Smooth muscle cell (in vitro differentiated cells): ENCODE results near the gene ZNF684. TPM values are rescaled to one million over a fixed set of nuclear protein-coding genes. Genes with fewer than 3 reads are reported as not detected.
"Not testable (repeated sequence)": the region's sequence is repeated elsewhere in the genome, so short reads cannot be mapped to it uniquely, and the experiment has no call there.

Source experiments
- DNase-seq: peaks from one replicate; lab custom pipeline; 2025; ENCODE audit not compliant: unreplicated experiment; lab: John Stamatoyannopoulos, UW
- H2AFZ ChIP-seq: fragments of 200-600 bp; sonication (generic); 2 replicates; pipeline ENCODE4 v1.6.0; 2016; ENCODE audit warnings: antibody characterized with exemption, low read depth, mild to moderate bottlenecking
- H3F3A ChIP-seq: fragments of 200-600 bp; sonication (generic); 2 replicates; pipeline ENCODE4 v1.6.0; 2017; ENCODE audit warnings: antibody characterized with exemption, low read depth
- H3K27ac ChIP-seq: fragments of 200-600 bp; sonication (generic); 2 replicates; pipeline ENCODE4 v1.5.1; 2016; ENCODE audit warnings: low read depth, mild to moderate bottlenecking
- H3K27me3 ChIP-seq: fragments of 200-600 bp; sonication (generic); 2 replicates; pipeline ENCODE4 v1.6.1; 2016; ENCODE audit warnings: low read depth, mild to moderate bottlenecking
- H3K36me3 ChIP-seq: fragments of 200-600 bp; sonication (generic); 2 replicates; pipeline ENCODE4 v1.5.1; 2016; ENCODE audit warnings: low read depth
- H3K4me1 ChIP-seq: fragments of 200-600 bp; sonication (generic); 2 replicates; pipeline ENCODE4 v1.5.1; 2016; ENCODE audit warnings: low read depth
- H3K4me2 ChIP-seq: fragments of 200-600 bp; sonication (generic); 2 replicates; pipeline ENCODE4 v1.6.0; 2016; ENCODE audit warnings: mild to moderate bottlenecking
- H3K4me3 ChIP-seq: fragments of 200-600 bp; sonication (generic); 2 replicates; pipeline ENCODE4 v1.5.1; 2016; ENCODE audit warnings: mild to moderate bottlenecking
- H3K79me2 ChIP-seq: fragments of 200-600 bp; sonication (generic); 2 replicates; pipeline ENCODE4 v1.6.0; 2016; ENCODE audit warnings: low read depth, mild to moderate bottlenecking
- H3K9ac ChIP-seq: fragments of 200-600 bp; sonication (generic); 2 replicates; pipeline ENCODE4 v1.6.0; 2016; ENCODE audit warnings: low read depth
- H3K9me3 ChIP-seq: fragments of 200-600 bp; sonication (generic); replicated peaks from 2 replicates; pipeline ENCODE4 v1.5.1; 2016; ENCODE audit warnings: low read depth
- H4K20me1 ChIP-seq: fragments of 200-600 bp; sonication (generic); 2 replicates; pipeline ENCODE4 v1.6.0; 2016; ENCODE audit warnings: low read depth
- CTCF ChIP-seq: fragments of 200-600 bp; sonication (generic); IDR thresholded peaks from 2 replicates; pipeline ENCODE4 v1.5.1; 2017; ENCODE audit warnings: borderline replicate concordance, mild to moderate bottlenecking, antibody characterized with exemption; ENCODE audit not compliant: insufficient read depth, poor library complexity, severe bottlenecking
- WGBS: methylation state at CpG from one replicate; pipeline ENCODE4 v1.1.7; 2016; ENCODE audit warnings: low lambda C conversion rate; 5-methylcytosine and 5-hydroxymethylcytosine counted together
- polyA plus RNA-seq: library from polyadenylated mRNA; unstranded; fragments of >200 nt; fragmentation: Nextera tagmentation; extraction: Ambion mirVana; gene quantifications from 2 replicates; pipeline ENCODE4 v1.2.1, GENCODE V29; 2016
- total RNA-seq: library from RNA; depleted of rRNA; stranded (reverse); fragments of >200 nt; gene quantifications from 2 replicates; pipeline ENCODE4 v1.2.3, GENCODE V29; 2014

Gene ZNF684
- 6.8 and 8.0 TPM in 2 replicates for total RNA-seq
- polyA plus RNA-seq, result 2.7 and 5.5 TPM in 2 replicates

- Histone ChIP-seq H3K27ac (peak within 1 kb of the TSS; percentile 81), H3K9ac (peak within 1 kb of the TSS; percentile 63), H2AFZ (peak within 1 kb of the TSS; percentile 97), H3K4me2 (peak within 1 kb of the TSS; percentile 85), H3K79me2 (no peaks in the 10 kb centered on the region), H3F3A (no peaks in the 10 kb centered on the region), H3K27me3 (no peaks in the 10 kb centered on the region), H3K36me3 (no peaks in the 10 kb centered on the region), H4K20me1 (no peaks in the 10 kb centered on the region), H3K4me3 (peak within 1 kb of the TSS; percentile 60), H3K4me1 (peaks cover 9% of the 10 kb centered on the region), H3K9me3 (no peaks in the 10 kb centered on the region)
- DNase-seq, result peak; percentile 38
- no peak for TF ChIP-seq CTCF
- 1% methylated on average over 35 of the region's 35 CpGs for WGBS
Measured at GRCh38 chr1:40531381-40532061, at the start of gene ZNF684. TSS of gene ZNF684 (plus strand) at chr1:40531637. CDS start at chr1:40533167, 1,530 bp downstream.

DNA sequence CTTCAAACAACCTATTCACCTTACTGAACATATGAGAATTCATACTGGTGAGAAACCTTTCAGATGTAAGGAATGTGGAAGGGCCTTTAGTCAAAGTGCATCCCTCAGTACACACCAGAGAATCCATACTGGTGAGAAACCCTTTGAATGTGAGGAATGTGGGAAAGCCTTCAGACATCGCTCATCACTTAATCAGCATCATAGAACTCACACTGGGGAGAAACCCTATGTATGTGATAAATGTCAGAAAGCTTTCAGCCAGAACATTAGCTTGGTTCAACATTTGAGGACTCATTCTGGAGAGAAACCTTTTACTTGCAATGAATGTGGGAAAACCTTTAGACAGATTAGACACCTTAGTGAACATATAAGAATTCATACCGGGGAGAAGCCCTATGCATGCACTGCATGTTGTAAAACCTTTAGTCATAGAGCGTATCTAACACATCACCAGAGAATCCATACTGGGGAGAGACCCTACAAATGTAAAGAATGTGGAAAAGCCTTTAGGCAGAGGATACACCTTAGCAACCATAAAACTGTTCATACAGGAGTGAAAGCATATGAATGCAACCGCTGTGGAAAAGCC is 36.0 kb upstream of the ZNF684 start:
- peaks cover 68% of the 10 kb centered on the region for H3K36me3 ChIP-seq
- H3K9me3 ChIP-seq, result peaks cover 60% of the 10 kb centered on the region
- DNase-seq, result no peak
- TF ChIP-seq CTCF, result no peak
- WGBS, result 100% methylated on average over 4 of the region's 4 CpGs
- H2AFZ ChIP-seq, result no peak overlapping the region
- no peak overlapping the region for H3K4me2 ChIP-seq
- H3K27ac ChIP-seq, result no peak overlapping the region
- H4K20me1 ChIP-seq, result no peaks in the 10 kb centered on the region
- H3K9ac ChIP-seq, result no peak overlapping the region
- no peaks in the 10 kb centered on the region for H3K4me1 ChIP-seq
- no peak overlapping the region for H3K4me3 ChIP-seq
- no peaks in the 10 kb centered on the region for H3F3A ChIP-seq
- H3K79me2 ChIP-seq, result no peaks in the 10 kb centered on the region
- H3K27me3 ChIP-seq, result no peaks in the 10 kb centered on the region

GRCh38 chr1:40502651-40503050 is 28.8 kb upstream of the ZNF684 start:
- Histone ChIP-seq H3K9me3 (peaks cover 14% of the 10 kb centered on the region), H3K36me3 (peaks cover 12% of the 10 kb centered on the region)
- H3K79me2 ChIP-seq, H3K4me2 ChIP-seq, H3K4me3 ChIP-seq, H3K4me1 ChIP-seq, H3F3A ChIP-seq, H3K27me3 ChIP-seq, H3K9ac ChIP-seq, H4K20me1 ChIP-seq, DNase-seq, H2AFZ ChIP-seq, H3K27ac ChIP-seq: not testable (repeated sequence)
- WGBS, result 91% methylated on average over 4 of the region's 4 CpGs

- Histone ChIP-seq H3F3A (no peaks in the 10 kb centered on the region), H2AFZ (peak overlapping the region; percentile 96), H3K9me3 (peaks cover 4% of the 10 kb centered on the region), H3K9ac (peak overlapping the region; percentile 71), H3K27me3 (no peaks in the 10 kb centered on the region), H3K79me2 (peaks cover 26% of the 10 kb centered on the region), H4K20me1 (no peaks in the 10 kb centered on the region), H3K4me2 (peak overlapping the region; percentile 94), H3K4me3 (peak overlapping the region; percentile 84), H3K4me1 (peaks cover 13% of the 10 kb centered on the region), H3K36me3 (no peaks in the 10 kb centered on the region), H3K27ac (peak overlapping the region; percentile 50)
- TF ChIP-seq CTCF, result no peak
- no peak for DNase-seq
- 73% methylated on average over 6 of the region's 6 CpGs for WGBS
Measured at GRCh38 chr1:40507973-40508372, 23.5 kb upstream of the ZNF684 start.
